GM19455 (cell line): ENCODE results near the gene OBSCN.
"Not testable (repeated sequence)": the region's sequence is repeated elsewhere in the genome, so short reads cannot be mapped to it uniquely, and the experiment has no call there.

Experiments used
- ATAC-seq: cut with Tn5 transposase; IDR thresholded peaks from one replicate; pipeline ENCODE4 v1.9.1; 2021; ENCODE audit not compliant: unreplicated experiment

The OBSCN gene

DNA sequence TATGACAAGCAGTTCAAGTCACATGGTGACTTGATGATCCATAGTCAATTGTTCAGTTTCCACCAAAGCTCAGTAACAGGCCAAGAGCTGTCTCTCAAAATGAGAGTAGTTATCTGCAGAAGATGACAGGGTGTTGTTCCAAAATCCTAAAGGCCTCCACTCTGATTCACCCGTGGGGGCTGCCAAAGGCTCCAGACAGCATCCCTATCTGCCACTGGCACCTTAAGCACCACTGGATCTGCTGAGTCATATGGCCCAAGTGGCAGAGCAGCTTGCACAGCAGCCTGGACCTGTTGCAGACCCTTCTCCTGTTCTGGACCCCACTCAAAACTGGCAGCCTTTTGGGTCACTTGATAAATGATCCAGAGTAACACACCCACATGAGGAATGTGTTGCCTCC, 44.6 kb downstream of the OBSCN start:
- not testable (repeated sequence) for ATAC-seq

DNA sequence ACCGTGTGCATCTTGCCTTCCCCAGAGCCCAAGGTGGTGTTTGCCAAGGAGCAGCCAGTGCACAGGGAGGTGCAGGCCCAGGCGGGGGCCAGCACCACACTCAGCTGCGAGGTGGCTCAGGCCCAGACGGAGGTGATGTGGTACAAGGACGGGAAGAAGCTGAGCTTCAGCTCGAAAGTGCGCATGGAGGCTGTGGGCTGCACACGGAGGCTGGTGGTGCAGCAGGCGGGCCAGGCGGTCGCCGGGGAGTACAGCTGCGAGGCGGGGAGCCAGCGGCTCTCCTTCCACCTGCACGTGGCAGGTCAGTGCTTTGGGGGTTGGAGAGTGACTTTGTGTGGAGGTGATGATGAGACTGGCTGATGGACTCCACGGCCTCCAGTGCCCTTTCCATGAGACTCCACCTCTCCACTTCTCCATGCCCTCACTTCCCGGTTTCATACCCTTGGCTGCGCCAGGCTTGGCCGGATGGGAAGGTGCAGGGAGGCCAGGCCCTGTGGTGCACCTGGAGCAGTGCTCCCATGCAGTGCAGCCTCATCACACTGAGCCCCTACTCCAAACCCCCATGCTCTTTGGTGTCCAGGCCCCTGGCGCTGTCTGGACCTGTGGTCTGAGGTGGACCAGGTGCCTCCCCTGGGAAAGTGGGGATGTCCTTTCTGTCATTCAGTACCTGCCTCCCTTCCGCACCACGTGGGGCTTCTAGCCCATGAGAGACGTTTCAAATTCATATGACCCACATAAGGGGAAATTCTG, 49.0 kb downstream of the OBSCN start:
- ATAC-seq: no peak

DNA sequence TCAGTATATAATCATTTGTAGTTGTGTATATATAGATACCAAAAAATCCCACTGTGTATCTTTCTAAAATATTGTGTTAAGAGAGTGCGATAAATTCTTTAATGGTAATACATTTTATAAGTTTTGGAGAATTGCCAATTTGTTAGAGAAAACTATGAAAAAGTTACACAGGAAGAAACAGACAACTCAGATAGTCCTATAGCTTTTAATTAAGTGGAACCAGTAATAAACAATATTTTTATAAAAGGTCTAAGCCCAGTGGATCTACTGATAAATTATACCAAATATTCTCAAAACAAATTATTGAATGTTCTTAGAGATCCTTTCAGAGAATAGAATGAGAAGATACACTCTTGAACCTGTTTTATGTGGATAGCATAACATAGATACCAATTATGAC, 50.6 kb downstream of the OBSCN start:
- ATAC-seq: no peak

DNA sequence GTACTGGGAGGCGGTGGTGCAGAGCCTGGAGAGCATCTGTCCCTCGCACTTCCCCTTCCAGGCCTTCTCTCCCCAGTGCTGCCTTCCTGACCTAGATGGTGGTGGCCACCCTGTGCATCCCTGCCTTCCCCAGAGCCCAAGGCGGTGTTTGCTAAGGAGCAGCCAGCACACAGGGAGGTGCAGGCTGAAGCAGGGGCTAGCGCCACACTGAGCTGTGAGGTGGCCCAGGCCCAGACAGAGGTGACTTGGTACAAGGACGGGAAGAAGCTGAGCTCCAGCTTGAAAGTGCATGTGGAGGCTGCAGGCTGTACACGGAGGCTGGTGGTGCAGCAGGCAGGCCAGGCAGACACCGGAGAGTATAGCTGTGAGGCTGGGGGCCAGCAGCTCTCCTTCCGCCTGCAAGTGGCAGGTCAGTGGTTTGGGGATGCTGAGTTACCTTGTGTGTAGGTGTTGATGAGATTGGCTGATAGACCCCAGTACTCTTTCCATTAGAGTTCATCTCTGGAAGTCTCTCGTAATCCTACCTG, 51.6 kb downstream of the OBSCN start:
- ATAC-seq: no peak

DNA sequence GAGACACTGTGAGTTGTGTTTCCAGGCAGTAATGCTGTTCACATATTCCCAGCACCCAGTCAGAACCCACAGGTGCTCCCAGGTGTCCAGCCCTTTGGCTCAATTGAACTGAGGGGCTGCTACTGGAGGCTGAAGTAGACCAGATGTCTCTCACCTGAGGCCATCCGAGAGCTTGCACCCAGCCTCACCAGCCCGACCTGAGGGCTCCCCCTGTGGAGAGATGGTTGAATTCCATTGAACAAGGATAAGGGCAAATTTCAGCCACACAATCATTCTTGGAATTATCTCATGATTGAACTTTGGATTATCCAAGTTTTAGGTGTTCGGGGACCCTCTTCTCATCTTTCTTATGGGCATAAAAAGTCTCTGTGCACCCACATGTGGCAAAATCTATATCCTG, 52.1 kb downstream of the OBSCN start:
- ATAC-seq: no peak

DNA sequence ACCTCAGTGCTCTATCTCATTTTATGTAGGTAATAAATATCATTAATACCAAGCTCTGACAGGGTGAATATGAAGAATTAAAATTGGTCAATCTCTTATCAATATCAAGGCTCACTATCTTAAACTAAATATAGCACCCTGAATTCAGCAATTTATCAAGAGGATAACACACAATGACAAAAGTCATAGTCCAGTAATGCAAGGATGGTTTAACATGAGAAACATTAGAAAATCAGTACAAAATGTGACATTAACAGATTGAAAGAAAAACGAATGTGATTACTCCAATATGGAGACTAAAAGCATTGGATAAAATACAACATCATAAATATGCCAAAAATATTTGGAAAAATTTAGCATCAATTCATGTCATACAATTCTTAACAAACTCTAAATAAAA, 53.9 kb downstream of the OBSCN start:
- ATAC-seq: no peak

DNA sequence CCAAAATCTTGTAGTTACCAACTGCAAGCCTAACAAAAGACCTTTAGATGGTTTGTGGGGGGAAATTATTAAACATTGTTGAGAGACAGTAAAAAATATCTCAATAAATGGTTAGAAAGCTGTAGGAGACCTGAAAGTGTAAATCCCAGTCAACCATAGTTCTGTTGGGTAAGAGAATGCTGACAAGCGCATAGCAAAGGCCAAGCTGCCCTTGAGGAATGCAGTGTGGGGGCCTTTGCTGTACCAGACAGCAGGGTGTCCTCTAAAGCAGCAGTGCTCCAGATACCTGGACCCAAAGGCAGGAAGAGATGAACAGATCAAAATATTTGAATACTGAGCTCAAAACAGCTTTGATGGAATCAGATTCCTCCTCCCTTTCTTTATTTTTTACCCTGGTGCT, 54.6 kb downstream of the OBSCN start:
- ATAC-seq: no peak

DNA sequence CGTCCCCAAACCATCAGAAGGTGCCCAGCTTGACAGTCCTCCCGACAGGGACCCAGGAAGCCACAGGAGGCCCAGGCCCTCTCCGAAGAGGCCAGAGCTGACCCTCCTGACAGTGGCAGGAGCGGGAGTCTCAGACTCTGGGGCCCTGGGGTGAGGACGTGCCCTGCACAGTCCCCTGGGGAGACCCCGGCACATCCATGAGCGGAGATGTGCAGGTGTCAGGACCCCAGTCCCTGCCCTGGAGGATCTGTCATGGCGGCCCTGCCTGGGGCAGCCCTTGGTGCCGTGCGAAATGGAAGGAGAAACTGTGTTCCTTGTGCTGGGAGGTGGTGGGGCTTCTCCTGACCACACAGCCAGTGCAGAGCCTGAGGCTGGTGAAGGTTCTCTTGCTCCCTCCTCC, 55.8 kb downstream of the OBSCN start:
- no peak for ATAC-seq

DNA sequence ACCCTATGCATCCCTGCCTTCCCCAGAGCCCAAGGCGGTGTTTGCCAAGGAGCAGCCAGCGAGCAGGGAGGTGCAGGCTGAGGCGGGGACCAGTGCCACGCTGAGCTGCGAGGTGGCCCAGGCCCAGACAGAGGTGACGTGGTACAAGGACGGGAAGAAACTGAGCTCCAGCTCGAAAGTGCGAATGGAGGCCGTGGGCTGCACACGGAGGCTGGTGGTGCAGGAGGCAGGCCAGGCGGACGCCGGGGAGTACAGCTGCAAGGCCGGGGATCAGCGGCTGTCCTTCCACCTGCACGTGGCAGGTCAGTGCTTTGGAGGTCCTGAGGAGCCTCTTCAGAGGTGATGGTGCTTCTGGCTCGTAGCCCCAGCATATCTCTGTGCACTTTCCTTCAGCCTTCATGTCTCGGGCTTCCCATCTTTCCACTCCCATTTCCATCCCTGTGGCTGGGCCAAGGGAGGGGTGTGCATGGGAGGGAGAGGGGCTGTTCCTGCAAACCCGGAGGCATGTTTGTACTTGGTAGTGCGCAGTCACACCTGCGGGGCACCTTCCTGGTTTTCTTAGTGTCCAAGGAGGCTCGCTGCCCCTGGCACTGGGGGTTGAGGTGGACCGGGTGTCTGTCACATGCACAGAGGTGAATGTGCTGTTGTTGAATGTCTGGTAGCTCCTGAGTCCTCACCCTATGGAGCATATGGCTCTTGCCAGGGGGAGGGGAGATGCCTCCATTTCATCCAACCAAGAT, 56.4 kb downstream of the OBSCN start:
- ATAC-seq: no peak

DNA sequence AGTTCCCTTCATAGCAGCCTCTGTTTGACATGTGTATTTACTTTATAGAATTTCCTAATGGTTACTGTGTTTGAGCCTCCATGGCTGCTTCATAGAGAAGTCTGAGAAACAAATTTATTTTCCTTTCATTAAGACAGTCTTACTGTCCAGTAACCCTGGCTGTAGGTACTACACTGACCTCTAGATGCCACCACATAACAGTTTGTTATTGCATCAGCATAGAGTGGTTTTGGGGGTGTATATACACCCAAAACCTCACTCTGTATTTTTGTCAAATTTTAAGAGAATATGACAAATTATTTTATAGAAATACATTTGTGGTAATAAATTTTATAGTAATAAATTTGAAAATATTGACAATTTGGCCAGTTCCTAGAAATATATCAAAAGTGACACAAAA, 57.3 kb downstream of the OBSCN start:
- ATAC-seq: no peak

DNA sequence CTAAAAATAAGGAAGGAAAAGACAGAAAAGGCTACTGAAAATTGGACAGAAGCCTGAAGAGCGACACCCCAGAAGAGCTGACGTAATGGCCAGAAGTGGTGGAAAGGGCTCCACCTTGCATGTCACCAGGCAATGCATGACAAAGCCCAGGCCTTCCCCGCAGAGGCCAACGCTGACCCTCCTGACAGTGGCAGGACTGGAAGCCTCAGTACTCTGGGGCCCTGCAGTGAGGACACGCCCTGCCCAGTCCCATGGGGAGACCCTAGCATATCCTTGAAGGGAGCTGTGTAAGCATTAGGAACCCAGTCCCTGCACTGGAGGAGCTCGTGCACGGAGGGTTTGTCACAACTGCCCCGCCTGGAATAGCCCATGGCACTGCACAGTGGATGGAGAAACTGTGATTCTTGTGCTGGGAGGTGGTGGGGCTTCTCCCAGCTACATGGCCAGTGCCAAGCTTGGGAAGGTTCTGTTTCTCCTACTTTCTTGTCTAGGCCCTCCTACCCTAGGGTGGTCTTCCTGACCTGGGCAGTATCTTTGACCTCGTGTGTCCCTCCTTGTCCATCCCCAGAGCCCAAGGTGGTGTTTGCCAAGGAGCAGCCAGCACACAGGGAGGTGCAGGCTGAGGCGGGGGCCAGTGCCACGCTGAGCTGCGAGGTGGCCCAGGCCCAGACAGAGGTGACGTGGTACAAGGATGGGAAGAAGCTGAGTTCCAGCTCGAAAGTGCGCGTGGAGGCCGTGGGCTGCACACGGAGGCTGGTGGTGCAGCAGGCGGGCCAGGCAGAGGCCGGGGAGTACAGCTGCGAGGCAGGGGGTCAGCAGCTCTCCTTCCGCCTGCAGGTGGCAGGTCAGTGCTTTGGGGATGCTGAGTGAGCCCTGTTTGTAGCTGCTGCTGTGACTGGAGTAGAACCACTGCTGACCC, 60.4 kb downstream of the OBSCN start:
- ATAC-seq: no peak

DNA sequence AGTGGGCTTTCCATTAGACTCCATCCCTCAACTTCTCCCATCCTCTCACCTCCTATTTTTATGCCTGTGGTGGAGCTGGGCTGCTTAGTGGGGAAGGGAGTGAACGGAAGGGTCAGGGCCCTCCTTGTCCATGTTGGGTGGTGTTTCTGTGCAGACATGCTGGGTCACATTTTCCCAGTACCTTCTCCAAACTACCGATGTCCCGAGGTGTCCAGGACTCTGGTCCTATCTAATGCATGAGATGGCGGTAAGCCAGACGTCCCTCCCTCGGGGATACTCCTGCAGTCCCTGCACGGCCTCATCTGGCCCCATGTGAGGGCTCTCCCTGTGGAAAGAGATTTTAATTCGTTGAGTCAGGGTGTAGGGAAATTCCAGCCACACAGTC, 61.0 kb downstream of the OBSCN start:
- no peak for ATAC-seq

DNA sequence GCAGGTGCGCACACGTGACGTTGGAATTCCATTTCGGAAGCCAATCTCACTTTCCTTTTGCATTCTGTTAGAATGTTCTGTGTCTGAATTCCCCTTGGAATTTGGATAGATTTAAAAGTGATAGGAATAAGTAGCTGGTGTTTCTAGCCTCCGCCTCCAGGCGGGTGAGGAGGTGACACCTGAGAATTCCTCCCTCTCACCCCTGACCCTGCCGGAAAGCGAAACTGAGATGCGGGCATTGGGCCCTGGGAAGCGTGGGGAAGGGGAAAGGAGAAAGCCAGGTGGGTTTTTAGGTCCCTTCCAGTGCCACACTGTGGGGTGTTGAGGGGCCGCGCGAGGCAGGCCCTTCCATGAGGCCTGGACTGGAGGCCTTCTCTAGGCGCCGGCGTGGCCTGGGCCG, 61.6 kb downstream of the OBSCN start:
- not testable (repeated sequence) for ATAC-seq

DNA sequence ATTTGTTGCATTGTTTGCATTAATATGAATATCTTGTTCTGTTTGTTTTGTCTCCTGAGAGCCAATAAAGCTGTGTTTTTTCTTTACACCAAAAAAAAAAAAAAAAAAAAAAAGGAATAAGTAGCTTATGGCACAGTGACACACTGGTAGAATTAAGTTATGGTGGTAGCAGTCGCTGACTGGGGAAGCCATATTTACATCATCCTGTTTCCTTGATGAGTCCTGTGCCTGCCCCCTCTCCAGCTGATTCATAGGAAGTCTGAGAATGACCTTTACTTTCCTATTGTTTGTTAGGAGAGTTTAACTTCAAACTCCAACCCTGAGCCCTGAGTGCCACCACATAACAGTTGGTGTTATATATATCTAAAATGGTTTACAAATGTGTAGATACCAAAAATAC, 62.2 kb downstream of the OBSCN start:
- ATAC-seq: no peak

DNA sequence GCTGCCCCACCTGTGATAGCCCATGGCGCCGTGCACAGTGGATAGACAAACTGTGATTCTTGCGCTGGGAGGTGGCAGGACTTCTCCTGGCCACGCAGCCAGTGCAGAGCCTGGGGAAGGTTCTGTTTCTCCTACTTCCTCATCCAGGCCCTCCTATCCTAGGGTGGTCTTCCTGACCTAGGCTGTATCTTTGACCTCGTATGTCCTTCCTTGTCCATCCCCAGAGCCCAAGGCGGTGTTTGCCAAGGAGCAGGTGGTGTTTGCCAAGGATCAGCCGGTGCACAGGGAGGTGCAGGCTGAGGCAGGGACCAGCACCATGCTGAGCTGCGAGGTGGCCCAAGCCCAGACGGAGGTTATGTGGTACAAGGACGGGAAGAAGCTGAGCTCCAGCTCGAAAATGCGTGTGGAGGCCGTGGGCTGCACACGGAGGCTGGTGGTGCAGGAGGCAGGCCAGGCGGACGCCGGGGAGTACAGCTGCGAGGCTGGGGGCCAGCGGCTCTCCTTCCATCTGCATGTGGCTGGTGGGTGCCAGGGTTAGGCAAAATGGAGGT, 63.9 kb downstream of the OBSCN start:
- no peak for ATAC-seq

DNA sequence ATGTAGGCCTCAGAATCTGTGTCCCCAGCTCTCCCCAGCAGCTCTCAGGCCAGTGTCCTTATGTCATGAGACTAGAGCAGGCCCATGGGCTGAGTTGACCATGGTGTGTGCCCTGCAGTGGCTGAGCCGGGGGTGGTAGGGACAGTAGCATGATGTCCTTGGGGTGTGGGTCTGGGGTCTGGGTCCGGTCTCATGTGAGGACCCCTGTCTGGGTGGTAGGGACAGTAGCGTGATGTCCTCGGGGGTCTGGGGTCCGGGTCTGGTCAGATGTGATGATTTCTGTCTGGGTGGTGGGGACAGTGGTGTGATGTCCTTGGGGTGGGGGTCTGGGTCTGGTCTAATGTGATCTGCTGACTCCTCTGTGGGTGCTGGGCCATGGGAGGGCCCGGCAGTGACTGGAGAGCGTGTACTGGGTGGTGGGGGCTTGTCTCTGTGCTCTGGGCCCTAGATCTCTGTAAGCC, 64.5 kb downstream of the OBSCN start:
- ATAC-seq: no peak

DNA sequence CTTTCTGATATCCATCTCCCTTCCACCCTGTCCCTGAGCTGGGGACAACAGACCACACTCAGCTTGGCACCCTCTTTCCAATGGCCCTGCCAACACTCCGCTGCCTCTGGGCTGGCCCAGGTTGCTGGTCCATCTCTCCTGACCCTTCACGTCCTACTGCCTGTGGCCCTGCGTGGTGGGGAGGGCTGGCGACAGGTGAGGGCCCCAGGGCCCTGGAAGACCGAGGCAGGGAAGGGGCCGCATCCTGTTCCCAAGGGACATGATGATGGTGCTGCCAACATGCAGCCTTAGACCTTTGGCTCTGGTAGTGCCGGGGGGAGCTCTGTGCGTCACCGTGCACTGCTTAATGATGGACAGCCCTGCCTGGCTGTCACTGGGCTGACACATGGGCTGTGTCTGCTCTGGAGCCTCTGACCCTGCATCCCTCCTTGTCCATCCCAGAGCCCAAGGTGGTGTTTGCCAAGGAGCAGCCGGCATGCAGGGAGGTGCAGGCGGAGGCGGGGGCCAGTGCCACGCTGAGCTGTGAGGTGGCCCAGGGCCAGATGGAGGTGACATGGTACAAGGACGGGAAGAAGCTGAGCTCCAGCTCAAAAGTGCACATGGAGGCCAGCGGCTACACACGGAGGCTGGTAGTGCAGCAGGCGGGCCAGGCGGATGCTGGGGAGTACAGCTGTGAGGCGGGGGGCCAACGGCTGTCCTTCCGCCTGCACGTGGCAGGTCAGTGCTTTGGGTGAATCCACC, 65.2 kb downstream of the OBSCN start:
- no peak for ATAC-seq

DNA sequence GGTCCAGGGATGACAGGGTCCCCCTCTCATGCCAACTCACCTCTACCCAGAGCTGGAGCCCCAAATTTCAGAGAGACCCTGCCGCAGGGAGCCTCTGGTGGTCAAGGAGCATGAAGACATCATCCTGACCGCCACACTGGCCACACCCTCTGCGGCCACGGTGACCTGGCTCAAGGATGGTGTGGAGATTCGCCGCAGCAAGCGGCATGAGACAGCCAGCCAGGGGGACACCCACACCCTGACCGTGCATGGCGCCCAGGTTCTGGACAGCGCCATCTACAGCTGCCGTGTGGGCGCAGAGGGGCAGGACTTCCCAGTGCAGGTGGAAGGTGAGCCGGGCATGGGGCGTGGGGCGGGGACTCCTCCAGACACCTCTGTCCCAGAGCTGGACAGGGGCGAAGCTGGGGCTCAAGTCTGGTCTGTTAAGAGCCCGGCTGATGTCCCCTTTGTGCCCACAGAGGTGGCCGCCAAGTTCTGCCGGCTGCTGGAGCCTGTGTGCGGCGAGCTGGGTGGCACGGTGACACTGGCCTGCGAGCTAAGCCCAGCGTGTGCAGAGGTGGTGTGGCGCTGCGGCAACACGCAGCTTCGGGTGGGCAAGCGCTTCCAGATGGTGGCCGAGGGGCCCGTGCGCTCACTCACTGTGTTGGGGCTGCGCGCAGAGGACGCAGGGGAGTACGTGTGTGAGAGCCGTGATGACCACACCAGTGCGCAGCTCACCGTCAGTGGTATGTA, 66.0 kb downstream of the OBSCN start:
- no peak for ATAC-seq

DNA sequence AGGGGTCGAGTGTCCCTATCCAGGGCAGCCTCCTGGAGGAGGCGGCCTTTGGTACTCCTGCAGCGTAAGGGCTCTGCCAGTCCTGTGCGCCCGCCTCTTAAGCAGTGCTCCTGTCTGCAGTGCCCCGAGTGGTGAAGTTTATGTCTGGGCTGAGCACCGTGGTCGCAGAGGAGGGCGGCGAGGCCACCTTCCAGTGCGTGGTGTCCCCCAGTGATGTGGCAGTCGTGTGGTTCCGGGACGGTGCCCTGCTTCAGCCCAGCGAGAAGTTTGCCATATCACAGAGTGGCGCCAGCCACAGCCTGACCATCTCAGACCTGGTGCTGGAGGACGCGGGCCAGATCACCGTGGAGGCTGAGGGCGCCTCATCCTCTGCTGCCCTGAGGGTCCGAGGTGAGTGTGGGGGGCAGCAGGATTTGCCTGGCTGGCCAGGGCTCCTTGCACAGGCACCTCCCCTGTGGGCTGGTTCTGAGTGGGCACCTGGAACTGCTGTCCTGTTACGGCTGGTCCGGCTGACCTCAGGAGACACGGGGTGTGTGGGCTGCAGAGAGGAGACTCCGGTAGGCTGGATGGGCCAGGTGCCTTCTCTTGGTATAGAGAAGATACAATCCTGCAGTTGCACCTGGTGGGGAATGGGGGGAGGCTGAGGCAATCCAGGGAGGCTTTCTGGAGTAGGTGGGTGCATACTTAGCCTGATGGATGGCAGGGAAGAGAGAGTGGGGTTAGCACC, 66.8 kb downstream of the OBSCN start:
- no peak for ATAC-seq
